Renal pelvis (tissue), 4 donors: Measurements from ENCODE around the gene XXYLT1. TPM values are rescaled to one million over a fixed set of nuclear protein-coding genes. Genes with fewer than 3 reads are reported as not detected.

Experiments used
- DNase-seq: peaks from one replicate; pipeline ENCODE4 v3.0.0-alpha.2; 2013
- polyA plus RNA-seq, 3 donors: library from polyadenylated mRNA; unstranded; fragments of 120-200 nt; gene quantifications; one replicate each; pipeline ENCODE4 v1.2.1, GENCODE V29; 2013; ENCODE audit not compliant: insufficient read length in 3 of 3

XXYLT1 gene
- polyA plus RNA-seq, 3 donors, result 28.7 to 32.7 (median 29.6) TPM

- no peak for DNase-seq
Observed at GRCh38 chr3:195032106-195032759, 238.7 kb downstream of the XXYLT1 start.

- DNase-seq, result no peak
Observed at GRCh38 chr3:195031574-195032003, 239.4 kb downstream of the XXYLT1 start.

DNA sequence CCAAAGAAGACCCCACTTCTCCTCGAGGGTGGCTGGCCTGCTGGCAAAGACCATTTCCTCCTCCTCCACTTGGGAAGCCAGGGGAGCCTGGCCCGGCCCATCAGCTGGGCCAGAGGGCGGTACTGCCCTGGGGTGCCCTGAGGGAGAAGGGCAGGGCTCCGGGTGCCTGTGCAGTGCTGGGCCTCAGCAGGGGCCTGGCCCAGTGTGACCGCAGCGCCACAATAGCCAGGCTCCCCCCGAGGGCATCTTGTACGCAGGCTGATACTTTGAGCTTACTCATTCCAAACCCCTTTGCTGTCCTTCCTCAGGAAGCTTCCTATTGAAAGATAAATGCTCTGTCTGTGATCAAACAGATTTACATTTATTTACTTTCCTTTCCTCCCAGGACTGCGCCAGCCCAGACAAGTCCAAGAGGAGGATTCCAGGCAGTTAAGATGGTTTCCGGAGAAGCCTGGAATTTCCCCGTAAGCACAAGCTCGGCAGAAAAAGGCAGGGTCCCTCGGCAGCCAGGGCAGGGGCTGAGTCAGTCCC, 240.1 kb downstream of the XXYLT1 start:
- DNase-seq, result no peak

DNA sequence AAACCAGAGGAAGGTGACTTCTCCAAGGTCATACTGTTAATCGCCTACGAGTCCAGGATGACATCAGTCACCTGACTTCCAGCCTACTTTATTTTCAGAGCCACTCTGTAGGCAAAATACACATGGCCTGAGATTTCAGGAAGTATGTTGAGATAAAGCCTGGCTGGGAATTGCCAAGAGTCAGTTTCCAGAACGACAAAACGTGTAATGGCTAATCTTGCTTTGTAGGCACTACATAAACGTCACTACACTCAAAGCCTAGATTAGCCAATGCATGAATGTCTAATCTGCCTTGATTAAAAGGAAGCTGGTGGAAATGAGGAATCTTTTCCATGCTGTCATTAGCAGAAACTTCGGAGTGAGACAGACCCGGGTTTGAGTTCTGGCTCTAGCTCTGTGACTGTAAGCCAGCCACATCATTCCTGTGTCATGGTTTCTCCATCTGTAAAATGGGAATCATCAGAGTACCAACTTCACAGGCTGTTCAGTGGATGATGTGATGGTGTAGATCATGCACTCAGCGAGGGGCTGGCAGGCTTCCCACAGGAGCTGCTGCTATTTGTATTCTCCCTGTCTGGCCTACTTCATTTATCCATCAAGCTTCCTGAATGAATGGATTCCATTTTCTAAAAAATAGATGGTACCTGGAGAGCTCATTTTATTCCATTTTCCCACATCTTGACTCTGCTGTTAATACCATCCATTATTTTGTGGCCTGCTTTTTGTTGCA, 241.9 kb downstream of the XXYLT1 start:
- no peak for DNase-seq

DNA sequence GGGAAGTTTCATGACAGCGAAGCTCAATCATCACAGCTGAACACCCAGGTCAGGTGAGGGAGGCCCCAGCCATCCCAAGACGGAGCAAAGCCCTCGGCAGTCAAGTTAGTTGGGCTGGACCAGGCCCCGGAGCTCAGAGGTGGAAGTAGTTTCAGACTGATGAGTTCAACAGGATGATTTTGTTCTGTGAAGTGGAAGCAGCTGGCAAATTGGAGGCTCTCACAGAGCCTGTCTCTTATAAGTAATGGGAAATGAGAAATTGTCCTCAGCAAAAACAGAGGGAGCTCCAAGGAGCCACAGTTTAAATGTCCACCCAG, 245.1 kb downstream of the XXYLT1 start:
- DNase-seq, result no peak

GRCh38 chr3:195025056-195025883, 245.7 kb downstream of the XXYLT1 start:
- DNase-seq, result no peak

DNA sequence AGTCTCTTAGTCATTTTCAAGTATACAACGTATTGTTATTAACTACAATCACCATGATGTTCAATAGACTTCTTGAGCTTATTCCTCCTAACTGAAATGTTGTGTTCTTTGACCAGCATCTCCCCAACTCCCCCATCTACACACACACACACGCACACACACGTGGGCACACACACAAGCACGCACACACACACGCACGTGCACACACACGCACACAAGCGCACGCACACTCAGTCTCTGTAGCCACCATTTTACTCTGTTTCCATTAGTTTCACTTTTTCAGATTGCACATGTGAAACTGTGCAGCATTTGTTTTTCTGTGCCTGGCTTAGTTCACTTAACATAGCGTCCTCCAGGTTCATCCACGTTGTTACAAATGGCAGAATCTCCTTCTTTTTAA, 247.0 kb downstream of the XXYLT1 start:
- no peak for DNase-seq

- no peak for DNase-seq
Observed at GRCh38 chr3:195023576-195023975, 247.4 kb downstream of the XXYLT1 start.

- DNase-seq, result no peak
Observed at GRCh38 chr3:195021692-195022091, 249.3 kb downstream of the XXYLT1 start.

DNA sequence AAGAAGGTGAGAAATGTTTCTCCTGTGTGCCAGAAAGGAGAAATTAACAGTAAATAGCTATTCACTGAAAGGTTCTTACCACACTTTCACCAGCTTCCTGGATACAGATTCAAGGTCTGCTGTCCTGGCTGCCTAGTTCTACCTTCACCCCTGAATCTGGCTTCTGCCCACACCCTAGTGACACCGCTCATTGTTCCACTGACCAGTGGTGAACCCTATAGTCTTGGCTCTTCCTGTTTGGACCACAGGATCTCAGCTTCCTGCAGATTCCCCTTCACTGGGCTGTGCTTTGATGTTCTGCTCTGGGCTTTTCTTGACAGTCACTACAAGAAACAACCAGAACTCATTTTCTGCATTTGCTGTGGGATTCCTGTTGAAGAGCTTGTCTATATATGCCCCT, 250.0 kb downstream of the XXYLT1 start:
- DNase-seq, result no peak

GRCh38 chr3:195020185-195020584, 250.8 kb downstream of the XXYLT1 start:
- DNase-seq, result no peak

- DNase-seq, result no peak
Observed at GRCh38 chr3:195019335-195019734, 251.6 kb downstream of the XXYLT1 start.

Other genes with a start within 250 kb of the XXYLT1 start
- 10 to 100 TPM; 26.7 to 36.3 (median 34.0) TPM for gene ACAP2, start 171.9 kb upstream of the XXYLT1 start, polyA plus RNA-seq